CD4-positive, alpha-beta T cell (primary cell): ENCODE results near the gene RAPGEF2. TPM values are rescaled to one million over a fixed set of nuclear protein-coding genes. Genes with fewer than 3 reads are reported as not detected.
"Not testable (repeated sequence)": the region's sequence is repeated elsewhere in the genome, so short reads cannot be mapped to it uniquely, and the experiment has no call there.

ENCODE experiments used
- ATAC-seq: fragments of 200-7000 bp; cut with Tn5 transposase; one replicate; pipeline ENCODE4 v1.10.0; 2022; ENCODE audit warnings: mild to moderate bottlenecking; ENCODE audit not compliant: poor library complexity
- CTCF ChIA-PET: fragments of 350-600 bp; sonication (Branson Sonifier 250); formaldehyde crosslinking; loops from one replicate; lab custom pipeline; 2021; ENCODE audit warnings: antibody characterized with exemption, inconsistent platforms; lab: Charles Lee
- POLR2A ChIA-PET: fragments of 350-600 bp; sonication (Branson Sonifier 250); formaldehyde crosslinking; loops from one replicate; lab custom pipeline; 2021; ENCODE audit warnings: antibody characterized with exemption, inconsistent platforms; lab: Charles Lee
- DNase-seq, 14 experiments: peaks; one replicate each; pipeline ENCODE4 v3.0.0-alpha.2; 2013 to 2020; ENCODE audit warnings: mixed read lengths in 2 of 14
- H3K27ac ChIP-seq, 2 donors: one replicate each; pipeline versions ENCODE4 v1.5.1 to v1.7.0; 2013; ENCODE audit warnings: low read length in 2 of 2, low read depth in 1 of 2, mild to moderate bottlenecking in 1 of 2
- H3K27me3 ChIP-seq, 2 experiments: 1 replicate in 1 of 2; 2 replicates in 1 of 2; pipeline versions ENCODE4 v1.6.1 to v1.7.0; 2013; ENCODE audit warnings: low read length in 2 of 2, control low read depth in 1 of 2, mild to moderate bottlenecking in 1 of 2, moderate library complexity in 1 of 2; ENCODE audit not compliant: insufficient read depth in 2 of 2, control insufficient read depth in 1 of 2
- H3K36me3 ChIP-seq: one replicate; pipeline ENCODE4 v1.6.1; 2013; ENCODE audit warnings: low read length, control low read depth; ENCODE audit not compliant: insufficient read depth
- H3K4me1 ChIP-seq: one replicate; pipeline ENCODE4 v1.6.1; 2013; ENCODE audit warnings: low read length, control low read depth; ENCODE audit not compliant: insufficient read depth
- H3K4me3 ChIP-seq: one replicate; pipeline ENCODE4 v1.5.1; 2013; ENCODE audit warnings: mild to moderate bottlenecking, low read length, moderate library complexity
- H3K9me3 ChIP-seq, 2 experiments: 1 replicate in 1 of 2; 2 replicates in 1 of 2; pipeline versions ENCODE4 v1.6.1 to v1.7.0; 2013; ENCODE audit warnings: low read length in 2 of 2, mild to moderate bottlenecking in 2 of 2, control low read depth in 1 of 2, moderate library complexity in 1 of 2; ENCODE audit not compliant: control insufficient read depth in 1 of 2, insufficient read depth in 1 of 2
- H3K27ac Mint-ChIP-seq: one replicate; pipeline ENCODE4 v1.8.0; 2020; ENCODE audit warnings: mixed read lengths
- H3K27me3 Mint-ChIP-seq: one replicate; pipeline ENCODE4 v1.8.0; 2021; ENCODE audit warnings: mixed read lengths
- H3K36me3 Mint-ChIP-seq: one replicate; pipeline ENCODE4 v1.8.0; 2021; ENCODE audit warnings: low read depth, mixed read lengths
- H3K4me1 Mint-ChIP-seq: one replicate; pipeline ENCODE4 v1.8.0; 2021; ENCODE audit warnings: low read depth, mixed read lengths
- H3K4me3 Mint-ChIP-seq: one replicate; pipeline ENCODE4 v1.8.0; 2020; ENCODE audit warnings: mild to moderate bottlenecking, mixed read lengths
- H3K9me3 Mint-ChIP-seq: one replicate; pipeline ENCODE4 v1.8.0; 2020; ENCODE audit warnings: mixed read lengths
- CTCF ChIP-seq: fragments of 200-600 bp; IDR thresholded peaks from one replicate; pipeline ENCODE4 v1.8.0; 2022; ENCODE audit warnings: antibody characterized with exemption, mild to moderate bottlenecking
- intact Hi-C, 2 experiments: fragments of 100-400 bp; cut with DNase I in 1 of 2; cut with micrococcal nuclease in 1 of 2; formaldehyde crosslinking; loops; one replicate each; pipeline versions ENCODE4 v1.15.1 to v1.9.0; 2023 to 2025; cut with DNase I, micrococcal nuclease
- total RNA-seq, 174 experiments: library from RNA in 2 of 174; stranded (reverse) in 2 of 174; gene quantifications; one replicate each; pipeline ENCODE4 v1.2.3 and lab custom pipeline; 2021 to 2026

Gene RAPGEF2
- total RNA-seq, 2 experiments from 2014 or later = 25.6 to 26.4 TPM

GRCh38 chr4:159378056-159378616 is 275.3 kb downstream of the RAPGEF2 start:
- Mint-ChIP-seq H3K36me3 (no peaks in the 10 kb centered on the region), H3K9me3 (no peaks in the 10 kb centered on the region), H3K27me3 (peaks cover 16% of the 10 kb centered on the region), H3K4me1 (no peaks in the 10 kb centered on the region), H3K4me3 (no peak overlapping the region), H3K27ac (no peak overlapping the region)
- intact Hi-C loops = no loop called here
- TF ChIP-seq CTCF = no peak
- no peaks in the 10 kb centered on the region for H3K4me1 ChIP-seq
- no peak overlapping the region for H3K4me3 ChIP-seq
- peaks cover 0 to 5% of the 10 kb centered on the region in 2 experiments for H3K9me3 ChIP-seq
- no peaks in the 10 kb centered on the region for H3K36me3 ChIP-seq
- CTCF ChIA-PET = no interaction called here
- H3K27ac ChIP-seq = no peak overlapping the region
- H3K27me3 ChIP-seq = no peaks in the 10 kb centered on the region
- no peak for DNase-seq
- no peak for ATAC-seq
- POLR2A ChIA-PET = no interaction called here

GRCh38 chr4:159379064-159379463 is 276.2 kb downstream of the RAPGEF2 start:
- H3K27ac ChIP-seq, H3K9me3 Mint-ChIP-seq, H3K9me3 ChIP-seq, H3K4me3 Mint-ChIP-seq, H3K4me3 ChIP-seq, H3K27me3 ChIP-seq, H3K4me1 ChIP-seq, DNase-seq, H3K4me1 Mint-ChIP-seq, H3K36me3 ChIP-seq, H3K36me3 Mint-ChIP-seq, intact Hi-C loops, H3K27ac Mint-ChIP-seq, CTCF ChIA-PET, ATAC-seq, POLR2A ChIA-PET: not testable (repeated sequence)
- H3K27me3 Mint-ChIP-seq = peaks cover 16% of the 10 kb centered on the region

GRCh38 chr4:159379836-159380235 is 277.0 kb downstream of the RAPGEF2 start:
- Histone ChIP-seq H3K36me3 (no peaks in the 10 kb centered on the region), H3K9me3 (peaks cover 0 to 5% of the 10 kb centered on the region in 2 experiments), H3K27me3 (no peaks in the 10 kb centered on the region), H3K4me1 (no peaks in the 10 kb centered on the region), H3K4me3 (no peak overlapping the region), H3K27ac (no peak overlapping the region)
- Mint-ChIP-seq H3K4me3 (no peak overlapping the region), H3K27ac (no peak overlapping the region), H3K4me1 (no peaks in the 10 kb centered on the region), H3K36me3 (no peaks in the 10 kb centered on the region), H3K9me3 (no peaks in the 10 kb centered on the region), H3K27me3 (peaks cover 18% of the 10 kb centered on the region)
- intact Hi-C loops = no loop called here
- no peak for DNase-seq
- no peak for TF ChIP-seq CTCF
- CTCF ChIA-PET = no interaction called here
- POLR2A ChIA-PET = no interaction called here
- no peak for ATAC-seq
